PFSK-1 (cell line): ENCODE measurements around the gene PAAF1.

Experiments
- FOXP2 ChIP-seq: optimal IDR thresholded peaks from 2 replicates; pipeline ENCODE3; 2011; ENCODE audit warnings: borderline replicate concordance, control low read depth, inconsistent platforms; ENCODE audit not compliant: insufficient read depth; ENCODE audit errors: extremely low read length, extremely low read depth
- POLR2AphosphoS5 ChIP-seq: IDR thresholded peaks from 2 replicates; pipeline ENCODE4 v1.6.1; 2012; ENCODE audit warnings: low read depth, mild to moderate bottlenecking, control low read depth, low read length, moderate library complexity
- REST ChIP-seq, 2 experiments: IDR thresholded peaks; 2 replicates each; pipeline versions ENCODE4 v1.6.1 to v1.8.0; 2011 to 2012; ENCODE audit warnings: low read depth in 2 of 2, low read length in 2 of 2, control low read depth in 1 of 2, inconsistent platforms in 1 of 2, mild to moderate bottlenecking in 1 of 2, moderate library complexity in 1 of 2; ENCODE audit not compliant: insufficient read depth in 1 of 2
- SIN3A ChIP-seq: IDR thresholded peaks from 2 replicates; pipeline ENCODE4 v1.6.1; 2012; ENCODE audit warnings: mild to moderate bottlenecking, low read length, moderate library complexity, borderline replicate concordance; ENCODE audit not compliant: insufficient read depth
- TAF1 ChIP-seq: IDR thresholded peaks from 2 replicates; pipeline ENCODE4 v1.6.1; 2012; ENCODE audit warnings: low read length, control low read depth, borderline replicate concordance; ENCODE audit not compliant: insufficient read depth

Gene PAAF1

GRCh38 chr11:73859671-73860070 lies 17.1 kb upstream of the PAAF1 start:
- TF ChIP-seq REST (IDR thresholded peaks at IDR 0.05; ENCODE audit: insufficient read depth in 1 of 2, low read depth in 2 of 2, low read length in 2 of 2), result no peak
- TF ChIP-seq FOXP2, result no peak

DNA sequence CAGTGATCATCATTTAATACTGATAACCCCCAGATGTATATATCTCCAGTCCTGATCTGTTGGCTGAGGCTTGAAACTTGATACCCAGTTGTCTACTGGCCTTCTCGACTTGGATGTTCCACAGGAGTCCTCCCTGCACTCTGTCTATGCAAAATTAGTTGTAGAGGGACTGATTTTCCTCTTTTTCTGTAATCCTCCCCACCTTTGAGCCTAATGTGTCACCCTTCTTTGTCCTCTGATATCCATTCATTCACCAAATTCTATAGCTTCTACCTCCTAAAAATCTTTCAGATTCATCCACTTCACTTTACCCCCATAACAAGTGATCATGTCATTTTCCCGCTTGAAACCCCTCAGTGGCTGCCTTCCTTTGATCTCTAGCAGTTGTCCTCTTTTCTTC lies 16.6 kb upstream of the PAAF1 start:
- TF ChIP-seq TAF1, result no peak

- TF ChIP-seq FOXP2 (no peak), SIN3A (no peak), POLR2AphosphoS5 (no peak), TAF1 (no peak), REST (IDR thresholded peaks at IDR 0.05; ENCODE audit: insufficient read depth in 1 of 2, low read depth in 2 of 2, low read length in 2 of 2) (no peak)
Observed at GRCh38 chr11:73862986-73863385, 13.8 kb upstream of the PAAF1 start.

GRCh38 chr11:73866095-73866579 lies 10.7 kb upstream of the PAAF1 start:
- TF ChIP-seq SIN3A (no peak), FOXP2 (no peak), REST (IDR thresholded peaks at IDR 0.05; ENCODE audit: insufficient read depth in 1 of 2, low read depth in 2 of 2, low read length in 2 of 2) (no peak), TAF1 (no peak), POLR2AphosphoS5 (no peak)

DNA sequence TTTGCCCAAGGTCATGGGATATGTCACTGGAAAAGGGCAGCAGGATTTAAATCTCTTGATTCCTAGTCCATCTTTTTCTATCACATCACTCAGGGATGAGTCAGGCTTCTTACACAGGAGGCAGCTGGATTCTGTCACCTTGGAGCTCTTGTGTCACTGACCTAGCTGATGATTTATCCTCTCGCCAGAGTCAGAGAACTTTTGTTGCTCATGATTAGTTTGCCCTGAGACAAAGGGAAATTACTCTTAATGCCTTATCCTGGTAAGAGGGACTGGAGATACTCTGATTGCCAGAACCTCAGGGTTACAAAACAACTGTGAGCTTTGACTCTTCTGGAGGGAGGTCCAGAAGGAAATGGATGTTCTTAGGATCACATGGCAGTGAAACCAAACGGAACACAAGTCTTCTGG lies 10.2 kb upstream of the PAAF1 start:
- TF ChIP-seq POLR2AphosphoS5, result no peak
- TF ChIP-seq REST (IDR thresholded peaks at IDR 0.05; ENCODE audit: insufficient read depth in 1 of 2, low read depth in 2 of 2, low read length in 2 of 2), result no peak
- TF ChIP-seq TAF1, result no peak
- TF ChIP-seq FOXP2, result no peak
- TF ChIP-seq SIN3A, result no peak
